GM08714 (cell line): ENCODE measurements around the gene NECAB2.

ENCODE experiments used
- H3K4me3 ChIP-seq: fragments of 200-500 bp; sonication (Bioruptor generic); 2 replicates; pipeline ENCODE4 v1.5.1; 2014; ENCODE audit warnings: mild to moderate bottlenecking, low read length, inconsistent platforms
- ZNF274 ChIP-seq: IDR thresholded peaks from 2 replicates; pipeline ENCODE4 v1.6.1; 2012; ENCODE audit warnings: mild to moderate bottlenecking, low read depth, low read length

The NECAB2 gene

DNA sequence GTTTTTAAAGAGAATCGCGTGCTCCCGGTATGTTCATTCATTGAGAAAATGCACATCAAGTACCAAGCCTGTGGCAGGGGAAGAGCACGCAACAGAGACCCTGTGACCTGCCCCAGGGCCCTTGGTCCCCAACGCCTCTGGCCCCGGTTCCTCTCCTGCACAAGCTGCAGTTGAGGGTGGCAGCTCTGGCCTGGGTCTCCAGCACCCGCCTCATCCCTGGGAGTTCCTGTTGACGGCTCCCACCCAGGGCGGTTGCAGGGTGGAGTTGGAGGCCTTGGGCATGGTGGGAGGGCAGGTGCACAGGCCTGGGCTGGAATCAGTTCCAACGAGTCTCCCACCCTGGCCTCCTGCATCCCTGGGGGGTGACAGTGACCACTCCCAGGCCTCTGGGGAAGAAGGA is 5.0 kb downstream of the NECAB2 start:
- TF ChIP-seq ZNF274, result no peak
- no peak overlapping the region for H3K4me3 ChIP-seq

DNA sequence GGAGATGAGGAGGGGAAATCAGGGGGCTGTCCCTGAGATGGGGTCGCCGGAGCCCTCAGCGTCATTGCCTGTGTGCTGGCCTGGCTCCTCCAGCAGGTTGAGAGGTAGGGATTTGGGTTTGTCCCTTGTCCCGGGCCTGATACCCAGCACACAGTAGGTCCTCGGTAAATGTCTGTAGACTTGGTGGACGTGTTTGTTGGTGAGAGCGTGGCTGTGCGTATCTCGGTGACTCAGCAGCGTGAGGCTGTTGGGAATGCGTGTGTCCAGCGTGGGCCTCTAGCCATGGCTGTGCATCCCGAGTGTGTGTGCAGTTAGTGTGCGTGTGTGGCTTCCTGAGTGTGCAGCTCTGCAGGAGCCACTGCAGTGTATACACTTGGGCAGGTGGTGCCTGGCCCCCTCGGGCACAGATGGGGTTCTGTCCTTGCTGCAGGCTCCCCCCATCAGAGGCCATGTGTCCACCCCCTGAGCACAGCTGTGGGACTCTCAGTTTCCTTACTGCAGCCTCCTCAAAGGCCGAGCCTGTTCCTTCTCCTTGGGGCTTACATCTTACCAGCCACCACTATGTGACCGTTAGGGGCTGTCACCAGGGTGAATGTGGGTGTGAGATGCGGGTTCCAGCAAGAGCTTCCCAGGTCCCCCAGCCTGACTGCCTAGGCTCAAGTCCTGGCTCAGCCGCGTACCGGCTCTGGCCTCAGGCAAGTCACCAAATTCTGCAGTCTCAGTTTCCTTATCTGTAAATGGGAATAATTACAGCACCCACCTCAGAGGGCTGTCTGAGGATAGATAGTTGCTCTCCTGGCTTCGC is 5.7 kb downstream of the NECAB2 start:
- H3K4me3 ChIP-seq, result no peak overlapping the region
- TF ChIP-seq ZNF274, result no peak

- no peak overlapping the region for H3K4me3 ChIP-seq
- no peak for TF ChIP-seq ZNF274
These were observed 6.4 kb downstream of the NECAB2 start for GRCh38 chr16:83974475-83974874.

DNA sequence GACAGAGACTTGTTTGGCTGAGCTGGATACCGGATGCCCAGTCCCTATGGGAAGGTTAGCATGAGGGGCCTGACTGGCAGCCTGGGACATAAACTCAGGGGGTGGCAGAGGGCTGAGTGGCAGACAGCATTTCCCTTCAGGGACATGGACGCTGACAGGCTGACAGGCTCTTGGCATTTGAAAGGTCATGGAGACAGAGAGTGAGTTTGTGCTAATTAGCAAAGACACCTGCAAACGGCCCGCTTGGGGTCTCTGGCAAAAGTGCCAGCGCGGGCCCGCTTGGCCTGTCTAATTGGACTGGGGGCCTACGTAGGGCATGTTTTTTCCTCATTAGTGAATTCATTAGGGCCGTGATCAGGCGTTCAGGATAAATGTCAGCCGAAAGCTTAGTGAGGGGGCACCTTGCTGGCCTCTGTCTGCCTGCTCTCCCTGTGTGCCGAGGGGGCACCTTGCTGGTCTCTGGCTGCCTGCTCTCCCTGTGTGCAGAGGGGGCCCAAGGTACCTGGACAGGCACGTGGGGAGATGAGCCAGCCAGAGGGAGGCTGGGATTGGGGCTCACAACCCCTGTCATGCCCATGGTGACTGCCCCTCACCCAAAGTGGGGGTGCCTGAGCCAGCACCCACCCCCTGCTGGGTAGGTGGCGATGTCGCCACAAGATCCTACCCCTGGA is 7.7 kb downstream of the NECAB2 start:
- no peak overlapping the region for H3K4me3 ChIP-seq
- TF ChIP-seq ZNF274, result no peak

DNA sequence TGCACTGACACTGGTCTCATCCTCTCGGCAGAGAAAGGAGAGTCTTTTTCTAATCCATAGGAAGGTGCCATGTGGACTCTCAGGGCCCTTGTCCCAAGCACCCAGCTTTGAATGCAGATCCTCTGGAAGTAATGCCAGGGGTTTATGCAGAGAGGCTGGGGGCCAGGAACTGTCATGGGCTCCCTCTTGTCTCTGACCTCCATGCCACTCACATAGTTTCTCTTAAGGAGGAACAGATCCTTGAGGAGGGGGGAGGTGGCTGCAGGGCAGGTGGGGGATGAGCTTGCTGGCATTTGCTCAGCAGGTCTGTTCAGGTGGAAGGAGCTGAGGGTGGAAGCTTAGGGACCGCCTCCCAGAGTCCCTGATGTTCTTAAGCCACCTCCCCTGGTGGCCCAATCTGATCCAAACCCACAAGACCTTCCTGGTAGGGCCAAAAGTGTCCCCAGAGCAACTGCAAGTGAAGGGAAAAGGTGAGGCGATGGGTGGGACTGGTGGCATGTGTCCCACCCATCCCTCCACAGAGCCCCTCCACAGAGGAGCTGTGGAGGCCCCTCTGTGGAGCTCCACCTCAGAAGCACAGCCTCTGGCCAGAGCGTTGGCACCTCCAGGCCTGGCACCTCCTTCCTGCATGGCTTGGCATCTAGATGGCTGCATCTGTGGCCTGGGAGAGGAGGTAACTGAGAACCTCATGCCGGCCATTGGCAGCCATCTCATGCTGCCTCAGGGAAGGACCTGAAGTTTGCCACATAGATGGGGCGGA is 9.2 kb downstream of the NECAB2 start:
- TF ChIP-seq ZNF274, result no peak
- no peak overlapping the region for H3K4me3 ChIP-seq

DNA sequence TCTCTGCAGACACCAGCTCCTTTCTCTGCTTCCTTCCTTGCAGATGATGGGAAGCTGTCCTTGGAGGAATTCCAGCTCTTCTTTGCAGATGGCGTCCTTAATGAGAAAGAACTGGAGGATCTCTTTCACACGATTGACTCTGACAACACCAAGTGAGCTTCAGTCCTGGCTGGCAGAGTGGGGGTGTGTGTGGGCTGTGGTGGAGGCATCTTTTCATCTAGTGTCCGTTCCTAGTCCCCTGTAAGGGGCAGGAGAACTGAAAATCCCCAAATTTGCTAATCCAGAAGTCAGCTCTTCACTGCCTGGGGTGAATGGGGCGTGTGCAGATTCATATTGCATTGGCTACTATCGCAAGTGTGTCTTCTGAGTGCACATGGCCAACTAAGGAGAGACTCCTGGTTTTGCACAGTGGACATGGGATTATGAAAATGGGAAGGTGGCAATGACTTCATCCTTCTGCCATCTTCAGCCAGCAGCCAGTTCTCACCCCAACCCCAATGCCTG is 10.4 kb downstream of the NECAB2 start:
- no peak overlapping the region for H3K4me3 ChIP-seq
- no peak for TF ChIP-seq ZNF274

DNA sequence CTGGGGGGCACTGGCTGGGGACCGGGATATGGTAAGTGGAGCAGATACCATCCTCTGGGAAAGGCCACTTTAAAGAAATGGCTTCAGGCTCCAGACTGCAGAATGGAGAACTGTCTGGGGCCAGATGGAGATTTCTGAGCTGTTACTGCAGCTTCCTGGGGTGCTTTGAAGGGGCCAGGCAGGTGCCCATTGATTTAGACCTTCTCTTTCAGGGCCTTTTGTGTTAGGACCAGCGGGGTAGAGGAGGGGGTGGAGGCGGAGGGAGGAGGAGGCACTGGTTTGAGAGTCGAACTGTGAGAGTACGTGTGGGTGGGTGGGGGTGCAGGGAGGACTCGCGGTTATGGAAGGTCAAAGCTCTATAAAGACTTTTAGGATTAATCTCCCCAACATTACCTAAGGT is 11.4 kb downstream of the NECAB2 start:
- TF ChIP-seq ZNF274, result no peak
- H3K4me3 ChIP-seq, result no peak overlapping the region

GRCh38 chr16:83980794-83981193 is 12.8 kb downstream of the NECAB2 start:
- no peak overlapping the region for H3K4me3 ChIP-seq
- no peak for TF ChIP-seq ZNF274

- no peak overlapping the region for H3K4me3 ChIP-seq
- TF ChIP-seq ZNF274, result no peak
These were observed 13.8 kb downstream of the NECAB2 start for GRCh38 chr16:83981799-83982198.

DNA sequence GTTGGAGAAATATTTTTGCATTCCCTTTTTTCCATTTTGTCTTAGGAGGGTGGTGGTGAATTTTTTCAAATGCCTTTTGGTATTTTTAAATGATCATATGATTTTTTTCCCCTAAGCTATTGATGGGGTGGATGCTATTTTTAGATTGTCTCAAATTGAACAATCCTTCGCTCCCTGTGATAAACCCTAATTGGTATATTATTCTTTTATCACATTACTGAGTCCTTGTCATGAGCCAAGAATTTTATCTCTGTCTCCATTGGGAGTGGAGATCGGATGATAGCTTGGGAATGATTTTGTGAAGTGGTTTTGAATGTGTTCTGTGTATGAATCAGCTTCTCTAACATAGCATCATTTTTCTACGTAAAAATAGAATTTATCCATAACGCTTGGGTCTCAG is 15.4 kb downstream of the NECAB2 start:
- no peak for TF ChIP-seq ZNF274
- H3K4me3 ChIP-seq, result no peak overlapping the region

GRCh38 chr16:83989300-83989699 is 21.3 kb downstream of the NECAB2 start:
- no peak for TF ChIP-seq ZNF274
- no peak overlapping the region for H3K4me3 ChIP-seq

- no peak overlapping the region for H3K4me3 ChIP-seq
- TF ChIP-seq ZNF274, result no peak
These were observed 22.4 kb downstream of the NECAB2 start for GRCh38 chr16:83990492-83990891.

GRCh38 chr16:83992624-83993023 is 24.6 kb downstream of the NECAB2 start:
- no peak overlapping the region for H3K4me3 ChIP-seq
- TF ChIP-seq ZNF274, result no peak

DNA sequence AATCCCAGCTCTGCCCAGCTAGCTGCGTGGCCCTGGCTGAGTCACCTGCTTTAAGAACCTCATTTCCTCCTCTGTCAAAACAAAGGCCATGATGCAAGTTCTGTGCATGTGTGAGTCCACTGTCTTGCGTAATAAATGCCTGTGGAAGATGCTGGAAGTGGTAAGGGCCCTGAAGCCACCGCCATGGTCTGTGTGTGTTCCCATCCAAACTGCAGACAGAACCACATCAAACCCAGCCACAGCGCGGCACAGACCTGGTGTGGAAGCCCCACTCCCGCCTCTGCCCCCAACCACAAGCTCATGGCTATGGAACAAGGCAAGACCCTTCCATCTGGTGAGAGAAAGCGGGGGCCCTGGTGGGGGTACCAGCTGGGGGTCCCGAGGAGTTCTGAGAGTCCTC is 26.0 kb downstream of the NECAB2 start:
- H3K4me3 ChIP-seq, result no peak overlapping the region
- no peak for TF ChIP-seq ZNF274
